IMR-90 (cell line): ENCODE results near the gene PFDN1. TPM values are rescaled to one million over a fixed set of nuclear protein-coding genes. Genes with fewer than 3 reads are reported as not detected.
A peak's percentile ranks its signal among the peaks of the same experiment; 100 is the strongest.

ENCODE experiments used
- ATAC-seq: fragments of 200-7000 bp; cut with Tn5 transposase; 2 replicates; pipeline ENCODE4 v1.9.1; 2020; ENCODE audit warnings: low read depth, mild to moderate bottlenecking, moderate library complexity
- BruUV-seq: library from RNA; stranded (reverse); fragments of 400-500 nt; replicated peaks from 2 replicates; lab custom pipeline; 2021; lab: Mats Ljungman, UMichigan
- CTCF ChIA-PET: fragments of 300-600 bp; formaldehyde crosslinking; extraction: SDS; loops from one replicate; lab custom pipeline; 2021; ENCODE audit warnings: antibody characterized with exemption; lab: Yijun Ruan, JAX
- POLR2A ChIA-PET: fragments of 300-600 bp; sonication (Branson Sonifier 250); formaldehyde crosslinking; loops from one replicate; lab custom pipeline; 2022; ENCODE audit warnings: antibody characterized with exemption; ENCODE audit not compliant: unreplicated experiment; lab: Charles Lee
- DNase-seq: peaks from one replicate; pipeline ENCODE4 v3.0.0; 2013
- H2AFZ ChIP-seq: replicated peaks from 2 replicates; pipeline ENCODE3; 2013; ENCODE audit warnings: low read length, mild to moderate bottlenecking; ENCODE audit not compliant: poor library complexity
- H2AK5ac ChIP-seq: 2 replicates; pipeline ENCODE4 v1.6.1; 2013; ENCODE audit warnings: low read depth, low read length, inconsistent platforms
- H2AK9ac ChIP-seq: replicated peaks from 2 replicates; pipeline ENCODE3; 2013; ENCODE audit warnings: mild to moderate bottlenecking, low read depth, low read length, moderate library complexity; ENCODE audit not compliant: poor library complexity
- H2BK120ac ChIP-seq: 2 replicates; pipeline ENCODE4 v1.6.1; 2013; ENCODE audit warnings: low read depth, low read length, inconsistent platforms
- H2BK15ac ChIP-seq: 3 replicates; pipeline ENCODE4 v1.6.1; 2013; ENCODE audit warnings: low read depth, low read length, inconsistent platforms
- H2BK20ac ChIP-seq: 2 replicates; pipeline ENCODE4 v1.6.1; 2013; ENCODE audit warnings: low read depth, mild to moderate bottlenecking, inconsistent platforms, low read length, moderate library complexity
- H2BK5ac ChIP-seq: 2 replicates; pipeline ENCODE4 v1.6.1; 2013; ENCODE audit warnings: mild to moderate bottlenecking, low read depth, low read length, inconsistent platforms; ENCODE audit not compliant: poor library complexity, severe bottlenecking
- H3K14ac ChIP-seq: replicated peaks from 2 replicates; pipeline ENCODE4 v1.6.1; 2013; ENCODE audit warnings: low read depth, low read length, inconsistent platforms
- H3K18ac ChIP-seq: 2 replicates; pipeline ENCODE4 v1.6.1; 2013; ENCODE audit warnings: low read depth, low read length, control low read depth
- H3K23ac ChIP-seq: 2 replicates; pipeline ENCODE4 v1.6.1; 2013; ENCODE audit warnings: low read depth, low read length, inconsistent platforms
- H3K27ac ChIP-seq: 2 replicates; pipeline ENCODE4 v1.5.1; 2013; ENCODE audit warnings: mild to moderate bottlenecking, control low read depth, low read length; ENCODE audit not compliant: insufficient read depth
- H3K27me3 ChIP-seq: 2 replicates; pipeline ENCODE4 v1.6.1; 2013; ENCODE audit warnings: low read length; ENCODE audit not compliant: control insufficient read depth, insufficient read depth
- H3K36me3 ChIP-seq: 2 replicates; pipeline ENCODE4 v1.6.1; 2013; ENCODE audit warnings: low read length, mixed read lengths; ENCODE audit not compliant: control insufficient read depth, insufficient read depth
- H3K4ac ChIP-seq: 2 replicates; pipeline ENCODE4 v1.6.1; 2013; ENCODE audit warnings: low read depth, low read length, inconsistent platforms
- H3K4me1 ChIP-seq: 2 replicates; pipeline ENCODE4 v1.6.1; 2013; ENCODE audit warnings: low read length, mixed read lengths; ENCODE audit not compliant: control insufficient read depth, insufficient read depth
- H3K4me2 ChIP-seq: 2 replicates; pipeline ENCODE4 v1.6.1; 2013; ENCODE audit warnings: low read depth, mild to moderate bottlenecking, control low read depth, low read length, moderate library complexity
- H3K4me3 ChIP-seq: 2 replicates; pipeline ENCODE4 v1.5.1; 2013; ENCODE audit warnings: low read depth, mild to moderate bottlenecking, control low read depth, low read length, moderate library complexity; ENCODE audit not compliant: insufficient read depth
- H3K56ac ChIP-seq: 2 replicates; pipeline ENCODE4 v1.6.1; 2013; ENCODE audit warnings: low read length, inconsistent platforms; ENCODE audit not compliant: insufficient read depth; ENCODE audit errors: extremely low read depth
- H3K79me1 ChIP-seq, 2 experiments: 2 replicates each; pipeline ENCODE4 v1.6.1; 2013; ENCODE audit warnings: low read length in 2 of 2, inconsistent platforms in 1 of 2, low read depth in 1 of 2
- H3K9ac ChIP-seq: 2 replicates; pipeline ENCODE4 v1.6.1; 2013; ENCODE audit warnings: low read depth, low read length, control low read depth
- H3K9me1 ChIP-seq: 2 replicates; pipeline ENCODE4 v1.6.1; 2013; ENCODE audit warnings: low read length, inconsistent platforms; ENCODE audit not compliant: insufficient read depth
- H3K9me3 ChIP-seq: 2 replicates; pipeline ENCODE4 v1.6.1; 2013; ENCODE audit warnings: low read length; ENCODE audit not compliant: control insufficient read depth, insufficient read depth
- H4K20me1 ChIP-seq: 2 replicates; pipeline ENCODE4 v1.6.1; 2013; ENCODE audit warnings: low read length, inconsistent platforms; ENCODE audit not compliant: insufficient read depth
- H4K5ac ChIP-seq: 2 replicates; pipeline ENCODE4 v1.6.1; 2013; ENCODE audit warnings: mild to moderate bottlenecking, low read depth, low read length, control low read depth
- H4K8ac ChIP-seq, 2 experiments: 2 replicates each; pipeline ENCODE4 v1.6.1; 2013; ENCODE audit warnings: low read depth in 2 of 2, low read length in 2 of 2, control low read depth in 1 of 2, inconsistent platforms in 1 of 2
- H4K91ac ChIP-seq: 2 replicates; pipeline ENCODE4 v1.6.1; 2013; ENCODE audit warnings: low read depth, low read length, inconsistent platforms; ENCODE audit not compliant: insufficient read depth
- BHLHE40 ChIP-seq: fragments of 150-350 bp; IDR thresholded peaks from 2 replicates; pipeline ENCODE4 v1.6.1; 2016; ENCODE audit warnings: mild to moderate bottlenecking, low read depth, low read length
- CEBPB ChIP-seq: IDR thresholded peaks from 2 replicates; pipeline ENCODE4 v1.6.1; 2012; ENCODE audit warnings: low read depth, low read length, improper control_type of control experiment
- CHD1 ChIP-seq: IDR thresholded peaks from 2 replicates; pipeline ENCODE4 v1.6.1; 2012; ENCODE audit warnings: low read depth, low read length, improper control_type of control experiment
- CTCF ChIP-seq: conservative IDR thresholded peaks from 2 replicates; pipeline ENCODE4 v1.5.1; 2012; ENCODE audit warnings: mild to moderate bottlenecking, low read depth, low read length, improper control_type of control experiment
- ELK1 ChIP-seq: fragments of 150-350 bp; IDR thresholded peaks from 2 replicates; pipeline ENCODE4 v1.6.1; 2016; ENCODE audit warnings: low read depth, mild to moderate bottlenecking, low read length, moderate library complexity, borderline replicate concordance
- FOS ChIP-seq: fragments of 150-350 bp; IDR thresholded peaks from 2 replicates; pipeline ENCODE4 v1.6.1; 2016; ENCODE audit warnings: low read depth, low read length
- MAFK ChIP-seq: IDR thresholded peaks from 2 replicates; pipeline ENCODE4 v1.6.1; 2012; ENCODE audit warnings: low read depth, low read length, improper control_type of control experiment
- MAZ ChIP-seq: IDR thresholded peaks from 2 replicates; pipeline ENCODE4 v1.6.1; 2012; ENCODE audit warnings: low read depth, mild to moderate bottlenecking, low read length, improper control_type of control experiment, moderate library complexity, borderline replicate concordance
- MXI1 ChIP-seq: IDR thresholded peaks from 2 replicates; pipeline ENCODE4 v1.6.1; 2012; ENCODE audit warnings: low read depth, mild to moderate bottlenecking, low read length, moderate library complexity, borderline replicate concordance
- NFE2L2 ChIP-seq: fragments of 150-350 bp; IDR thresholded peaks from 2 replicates; pipeline ENCODE4 v1.6.1; 2016; ENCODE audit warnings: low read depth, mild to moderate bottlenecking, low read length
- POLR2A ChIP-seq: IDR thresholded peaks from 2 replicates; pipeline ENCODE4 v1.6.1; 2012; ENCODE audit warnings: mild to moderate bottlenecking, low read depth, low read length
- RAD21 ChIP-seq: IDR thresholded peaks from 2 replicates; pipeline ENCODE4 v1.6.1; 2012; ENCODE audit warnings: low read length, improper control_type of control experiment
- RCOR1 ChIP-seq: IDR thresholded peaks from 2 replicates; pipeline ENCODE4 v1.6.1; 2012; ENCODE audit warnings: mild to moderate bottlenecking, low read length, improper control_type of control experiment; ENCODE audit not compliant: insufficient replicate concordance
- RFX5 ChIP-seq: IDR thresholded peaks from 2 replicates; pipeline ENCODE4 v1.8.0; 2012; ENCODE audit warnings: low read depth, mild to moderate bottlenecking, low read length, moderate library complexity
- SMC3 ChIP-seq: fragments of 150-350 bp; IDR thresholded peaks from 2 replicates; pipeline ENCODE4 v1.6.1; 2016; ENCODE audit warnings: low read depth, mild to moderate bottlenecking, antibody characterized with exemption, low read length, moderate library complexity
- USF2 ChIP-seq: fragments of 150-350 bp; IDR thresholded peaks from 2 replicates; pipeline ENCODE4 v1.6.1; 2017; ENCODE audit warnings: mild to moderate bottlenecking, antibody characterized with exemption, low read length, low read depth
- WGBS, 2 experiments: methylation state at CpG; one replicate each; pipeline versions ENCODE4 v1.1.5 to v1.1.7; 2013; ENCODE audit warnings: missing lambda C conversion rate in 2 of 2; ENCODE audit not compliant: insufficient read length in 1 of 2; ENCODE audit errors: extremely low coverage in 2 of 2; 5-methylcytosine and 5-hydroxymethylcytosine counted together
- dilution Hi-C: fragments of 300-500 bp; cut with HindIII; formaldehyde crosslinking; loops from one replicate; pipeline ENCODE4 v1.14.3; 2018; ENCODE audit warnings: low sequenced_read_pairs; ENCODE audit not compliant: unreplicated experiment
- in situ Hi-C: fragments of 300-500 bp; cut with MboI; formaldehyde crosslinking; loops from 3 replicates; pipeline ENCODE4 v1.14.3; 2019; ENCODE audit warnings: low sequenced_read_pairs, inconsistent platforms, mixed read lengths
- intact Hi-C: fragments of 100-400 bp; cut with micrococcal nuclease; formaldehyde crosslinking; loops from 2 replicates; pipeline ENCODE4 v1.10.0; 2022
- polyA plus RNA-seq, 3 experiments: library from polyadenylated mRNA; depleted of rRNA; stranded (reverse); fragments of >200 nt; gene quantifications; 2 replicates each; pipeline ENCODE4 v1.2.3, GENCODE V29; 2012; ENCODE audit warnings: low replicate concordance in 1 of 3
- total RNA-seq: library from RNA; depleted of rRNA; stranded (reverse); fragments of >200 nt; gene quantifications from 2 replicates; pipeline ENCODE4 v1.2.3, GENCODE V29; 2012

PFDN1 gene
- total and polyA plus RNA-seq, 2 of the 4 experiments (the other 2 are of a cell fraction) = 98.8 to 134 TPM

GRCh38 chr5:140228364-140228837, 74.5 kb downstream of the PFDN1 start:
- no peak for ATAC-seq
- Histone ChIP-seq H3K14ac (no peak overlapping the region), H3K9ac (no peak overlapping the region), H4K8ac (no peak overlapping the region), H2BK15ac (no peak overlapping the region), H2BK20ac (no peak overlapping the region), H4K91ac (no peak overlapping the region), H3K36me3 (no peaks in the 10 kb centered on the region), H3K4me3 (no peak overlapping the region), H3K79me1 (peaks cover 0 to 2% of the 10 kb centered on the region in 2 experiments; a peak in 2 of 4 replicates), H3K18ac (no peak overlapping the region), H2AK5ac (no peak overlapping the region; the same call in 1 of the 2 replicates), H3K4me2 (no peak overlapping the region), H3K9me3 (no peaks in the 10 kb centered on the region), H3K27ac (no peak overlapping the region), H2BK120ac (no peak overlapping the region), H3K56ac (no peak overlapping the region), H2AFZ (no peak overlapping the region), H3K27me3 (no peaks in the 10 kb centered on the region), H3K4me1 (no peaks in the 10 kb centered on the region), H2BK5ac (no peak overlapping the region), H3K9me1 (peaks cover 4% of the 10 kb centered on the region), H3K4ac (no peak overlapping the region), H3K23ac (no peak overlapping the region), H2AK9ac (peak overlapping the region; percentile 7), H4K5ac (no peak overlapping the region), H4K20me1 (no peaks in the 10 kb centered on the region)
- TF ChIP-seq MAFK = no peak
- TF ChIP-seq FOS = no peak
- no peak for TF ChIP-seq RFX5
- no peak for TF ChIP-seq RAD21
- no peak for TF ChIP-seq RCOR1
- no peak for TF ChIP-seq NFE2L2
- TF ChIP-seq POLR2A = no peak
- no peak for TF ChIP-seq CEBPB
- TF ChIP-seq CHD1 = no peak
- TF ChIP-seq CTCF = no peak
- TF ChIP-seq ELK1 = no peak
- no peak for TF ChIP-seq BHLHE40
- no peak for TF ChIP-seq SMC3
- TF ChIP-seq USF2 = no peak
- no peak for TF ChIP-seq MAZ
- TF ChIP-seq MXI1 = no peak
- ChIA-PET CTCF (interaction anchor here (0.9 kb wide), 1 partner anchor 11 kb away, joined by 3 read pairs; no protein-coding TSS in a partner anchor), POLR2A (no interaction called here)
- in situ Hi-C loops (no loop called here), dilution Hi-C loops (no loop called here), intact Hi-C loops (no loop called here)
- BruUV-seq = no TSS peak
- WGBS, 2 experiments = 93% methylated on average over 3 of the region's 7 CpGs; no CpG with 5 or more reads in 1 of the 2 experiments
- no peak for DNase-seq
